Smooth muscle cell of the pulmonary artery (primary cell): ENCODE measurements around the gene ALG9. TPM values are rescaled to one million over a fixed set of nuclear protein-coding genes. Genes with fewer than 3 reads are reported as not detected.

Experiments used
- total RNA-seq: library from RNA; depleted of rRNA; stranded (reverse); fragments of >200 nt; gene quantifications from 2 replicates; pipeline ENCODE4 v1.2.3, GENCODE V29; 2014

The ALG9 gene
- 37.7 and 38.3 TPM in 2 replicates for total RNA-seq

DNA sequence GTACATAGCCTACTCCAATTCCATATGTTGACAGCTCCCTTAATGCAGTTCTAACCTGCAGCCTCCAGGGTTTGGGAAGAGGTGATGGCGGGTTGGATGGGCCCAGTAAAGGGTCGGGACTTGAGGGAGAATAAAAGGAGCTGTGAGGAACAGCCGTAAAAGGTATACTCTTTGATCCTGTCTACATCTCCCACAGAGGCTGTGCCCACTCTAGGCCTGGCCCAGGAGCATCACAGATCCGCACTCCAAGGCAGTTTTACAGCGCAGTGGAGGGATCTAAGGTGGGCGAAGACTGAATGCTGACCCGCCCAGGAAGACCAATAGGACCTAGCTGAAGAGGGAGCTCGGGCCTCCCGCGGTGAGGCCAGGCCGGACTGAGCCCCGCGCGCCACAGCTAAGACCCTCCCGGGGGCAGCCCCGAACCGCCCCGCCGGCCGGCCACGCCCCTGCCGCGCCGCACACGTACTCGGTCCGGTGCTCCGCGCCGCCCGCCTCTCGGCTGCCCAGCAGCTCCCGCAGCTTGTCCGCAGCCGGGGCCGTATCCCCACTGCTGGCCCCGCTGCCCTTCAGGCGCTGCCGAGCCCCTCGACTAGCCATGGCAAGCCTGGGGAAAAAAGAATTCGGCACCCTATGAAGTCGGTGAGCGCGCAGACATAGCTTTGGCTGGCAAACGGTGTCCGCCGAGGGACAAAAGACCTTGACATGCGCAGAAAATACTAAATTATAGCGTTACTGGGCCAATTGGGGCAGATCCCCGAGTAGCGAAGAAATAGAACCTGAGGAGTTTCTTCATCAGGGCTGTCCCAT is at the start of gene ALG9:
Gene ALG9 (minus strand): TSS at position 696 of the 807 bp plus-strand sequence. CDS start 99 bp downstream, at position 597.

DNA sequence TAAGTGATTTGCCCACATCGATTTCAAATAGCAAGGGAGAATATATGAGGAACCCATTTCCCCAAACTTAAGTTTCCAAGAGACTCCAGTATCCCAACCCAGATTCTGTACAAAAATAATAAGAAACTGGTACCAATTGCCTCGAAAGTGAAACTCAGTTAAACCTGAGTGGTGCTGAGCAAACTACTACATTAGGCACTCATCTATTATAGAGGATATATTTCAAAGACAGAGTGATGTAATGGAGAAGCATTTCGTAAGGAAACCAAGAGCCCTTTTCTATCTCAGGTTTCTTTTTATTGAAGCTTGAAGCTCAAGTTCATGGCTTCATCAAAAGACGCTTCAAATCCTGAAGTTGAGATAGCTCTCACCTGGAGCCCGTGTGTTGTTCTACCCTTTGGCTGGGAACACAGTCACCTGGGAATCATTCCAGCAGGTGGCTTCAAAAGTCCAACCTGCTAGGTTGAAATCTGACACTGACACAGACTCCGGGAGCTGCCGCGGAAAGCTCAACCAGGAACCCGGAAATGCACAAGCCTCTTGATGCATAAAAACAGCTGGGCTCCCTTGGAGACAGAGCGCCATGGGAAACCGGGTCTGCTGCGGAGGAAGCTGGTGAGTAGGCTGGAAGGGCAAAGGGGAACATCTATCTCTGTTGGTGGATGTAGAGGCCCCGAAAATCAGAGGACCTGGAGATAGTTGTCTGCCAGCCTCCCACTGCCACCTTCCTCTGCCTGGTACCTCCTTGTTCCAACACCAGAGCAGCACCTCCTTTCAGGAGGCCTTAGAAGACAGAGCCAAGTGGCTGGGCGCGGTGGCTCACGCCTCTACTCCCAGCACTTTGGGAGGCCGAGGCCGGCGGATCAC is 47.2 kb upstream of the ALG9 start, which contains the start of gene C11orf52:
Gene C11orf52 (plus strand): TSS at position 524 of the 867 bp plus-strand sequence. CDS start 60 bp downstream, at position 584.

DNA sequence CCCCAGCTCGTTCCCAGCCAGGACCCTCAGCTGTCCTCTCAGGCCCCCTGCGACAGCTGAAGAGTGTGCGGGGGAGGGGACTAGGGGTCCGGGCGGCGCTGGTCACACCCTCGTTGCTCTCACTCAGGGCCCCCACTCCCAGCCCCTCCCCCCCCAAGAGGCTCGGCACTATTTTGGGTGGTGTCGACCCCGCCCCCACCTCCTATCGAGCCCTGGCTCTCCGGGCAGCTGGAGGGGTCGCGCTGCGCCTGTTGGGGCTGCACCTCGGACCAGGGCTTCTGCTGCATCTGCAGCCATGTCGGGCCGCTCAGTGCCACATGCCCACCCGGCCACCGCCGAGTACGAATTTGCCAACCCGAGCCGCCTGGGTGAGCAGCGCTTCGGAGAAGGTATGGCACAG is 41.2 kb upstream of the ALG9 start, which contains the start of gene HSPB2:
Gene HSPB2 (plus strand): TSS at position 200 of the 400 bp plus-strand sequence. CDS start 96 bp downstream, at position 296.

DNA sequence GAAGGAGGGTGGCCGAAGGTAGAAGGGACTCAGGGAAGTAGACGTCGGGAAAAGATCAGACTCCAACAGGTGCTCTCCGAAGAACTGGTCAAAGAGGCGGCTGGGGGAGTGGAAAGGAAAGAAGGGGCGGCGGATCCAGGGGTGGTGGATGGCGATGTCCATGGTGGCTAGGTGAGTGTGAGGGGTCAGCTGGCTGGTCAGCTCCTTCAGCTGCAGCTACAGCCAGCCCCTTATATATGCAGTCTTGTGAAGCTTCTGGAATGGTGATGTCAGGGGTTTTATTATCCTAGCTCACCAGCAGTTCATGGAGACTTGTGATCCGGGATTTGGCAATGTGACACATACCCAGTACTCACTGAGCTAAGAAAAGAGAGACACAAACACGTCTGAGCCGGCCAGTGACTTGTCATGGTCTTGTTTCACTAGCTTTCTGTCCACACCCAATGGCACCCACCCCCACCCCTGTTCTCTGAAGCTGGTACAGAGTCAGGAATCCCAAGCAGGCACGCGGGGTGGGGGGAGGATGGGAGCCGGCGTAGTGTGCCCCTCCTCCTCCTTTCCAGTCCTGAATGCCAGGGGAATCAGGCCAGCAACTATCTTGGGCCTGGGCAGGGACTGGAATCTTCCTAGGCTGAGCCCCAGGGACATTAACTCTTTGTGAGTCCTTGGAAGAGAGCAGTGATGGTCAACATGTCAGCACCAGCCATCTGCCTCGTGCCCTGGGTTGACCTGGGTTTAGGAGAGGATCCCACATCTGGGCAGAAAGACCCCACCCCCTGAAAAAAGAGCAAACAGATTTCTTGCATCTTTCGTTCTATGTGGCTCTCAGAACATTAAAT is 40.4 kb upstream of the ALG9 start, which contains the start of gene CRYAB:
Gene CRYAB (minus strand): TSS at position 208 of the 839 bp plus-strand sequence. CDS start 46 bp downstream, at position 162.

DNA sequence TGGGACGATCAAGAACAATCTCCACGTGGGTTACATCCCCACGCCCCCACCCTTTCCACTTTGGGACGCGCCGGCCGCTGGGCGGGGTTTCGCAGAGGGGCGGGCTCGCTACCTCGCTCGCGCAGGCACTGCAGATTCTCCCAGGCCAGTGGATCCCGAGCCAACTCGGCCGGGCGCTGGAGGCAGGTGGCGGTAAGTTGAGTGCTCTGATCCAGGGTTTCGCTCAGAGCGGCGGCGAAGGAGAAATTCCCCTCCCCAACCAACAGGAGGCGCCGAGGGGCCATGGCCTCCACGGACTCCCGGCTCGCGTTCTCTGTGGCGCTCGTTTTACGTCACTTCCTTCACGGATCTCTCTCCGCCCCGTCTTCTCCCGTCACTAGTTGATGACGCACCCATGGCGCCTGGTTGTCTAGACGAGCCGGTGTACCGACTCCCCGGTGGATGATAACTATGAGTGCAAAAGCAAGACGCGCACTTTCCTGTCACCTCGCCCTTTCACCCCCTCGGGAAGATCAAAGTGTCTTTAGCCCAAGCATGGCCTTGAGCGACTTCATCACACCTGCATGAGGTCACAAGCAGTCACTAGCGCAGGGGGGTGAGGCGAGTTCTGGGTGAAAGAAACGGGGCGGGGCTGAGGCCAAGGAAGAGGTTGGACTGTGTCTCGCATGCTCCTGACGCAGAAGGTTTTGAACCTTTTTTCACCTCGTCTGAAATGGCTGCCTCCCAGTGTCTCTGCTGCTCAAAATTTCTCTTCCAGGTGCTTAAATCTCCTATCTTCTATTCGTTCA is 7.7 kb upstream of the ALG9 start, which contains the start of the genes CFAP68 and FDXACB1:
Gene CFAP68 (plus strand): TSS at position 693 of the 788 bp plus-strand sequence. CDS start 20 bp downstream, at position 713.
Gene FDXACB1 (minus strand): TSS at position 317 of the 788 bp plus-strand sequence. CDS start 33 bp downstream, at position 284.

GRCh38 chr11:111765984-111766833 is 105.2 kb downstream of the ALG9 start, which contains the start of gene PPP2R1B:
Gene PPP2R1B (minus strand): TSS chr11:111766389. CDS start chr11:111766361, 28 bp downstream.

Other genes starting within 250 kb of the ALG9 start
- gene PPP2R1B, start 105.2 kb downstream of the ALG9 start, total RNA-seq = 28.5 and 29.1 TPM in 2 replicates
- gene FDXACB1, start 7.6 kb upstream of the ALG9 start, total RNA-seq = 1.9 and 3.2 TPM in 2 replicates
- 10.1 and 11.6 TPM in 2 replicates for gene CFAP68, start 8.0 kb upstream of the ALG9 start, total RNA-seq
- 34.2 and 73.0 TPM in 2 replicates for gene CRYAB, start 40.2 kb upstream of the ALG9 start, total RNA-seq
- gene HSPB2, start 41.2 kb upstream of the ALG9 start, total RNA-seq = 0.79 and 1.4 TPM in 2 replicates
- 0.23 and 0.72 TPM in 2 replicates for gene C11orf52, start 47.3 kb upstream of the ALG9 start, total RNA-seq
- gene DIXDC1, start 65.8 kb upstream of the ALG9 start, total RNA-seq = 22.3 and 31.8 TPM in 2 replicates
- 30.8 and 31.0 TPM in 2 replicates for gene DLAT, start 153.8 kb upstream of the ALG9 start, total RNA-seq
- 0.66 and 2.4 TPM in 2 replicates for gene PIH1D2, start 202.4 kb upstream of the ALG9 start, total RNA-seq
- 16.1 and 19.4 TPM in 2 replicates for gene NKAPD1, start 202.7 kb upstream of the ALG9 start, total RNA-seq
- 27.2 and 32.2 TPM in 2 replicates for gene TIMM8B, start 215.2 kb upstream of the ALG9 start, total RNA-seq
- 158 and 181 TPM in 2 replicates for gene SDHD, start 215.3 kb upstream of the ALG9 start, total RNA-seq